HepG2 (cell line): ENCODE measurements around the gene TBC1D16. TPM values are rescaled to one million over a fixed set of nuclear protein-coding genes. Genes with fewer than 3 reads are reported as not detected.

Experiments
- AGO2 ChIP-seq: fragments of 200-400 bp; formaldehyde crosslinking; optimal IDR thresholded peaks from 2 replicates; pipeline ENCODE3; 2017; ENCODE audit warnings: mild to moderate bottlenecking, low read depth, low read length, moderate library complexity
- CBX2 ChIP-seq, 2 experiments: fragments of 200-600 bp in 1 of 2; sonication (generic); formaldehyde crosslinking in 1 of 2; IDR thresholded peaks; 2 replicates each; pipeline versions ENCODE4 v1.7.0 to v1.8.1; 2018 to 2022; ENCODE audit warnings: low read depth in 2 of 2, low read length in 1 of 2, mild to moderate bottlenecking in 1 of 2, missing genetic modification reagents in 1 of 2
- CERS6 ChIP-seq: sonication (generic); formaldehyde crosslinking; IDR thresholded peaks from 2 replicates; pipeline ENCODE4 v1.5.0; 2020; ENCODE audit warnings: missing genetic modification reagents
- CREB1 ChIP-seq, 2 experiments: fragments of 450-650 bp in 1 of 2; IDR thresholded peaks; 2 replicates each; pipeline ENCODE4 v1.6.1; 2016 to 2017; ENCODE audit warnings: control low read depth in 1 of 2, mild to moderate bottlenecking in 1 of 2, missing compliant biosample characterization in 1 of 2, missing genetic modification characterization in 1 of 2
- GATAD2A ChIP-seq: IDR thresholded peaks from 2 replicates; pipeline ENCODE4 v1.6.1; 2016
- PAXIP1 ChIP-seq: sonication (generic); formaldehyde crosslinking; conservative IDR thresholded peaks from 2 replicates; pipeline ENCODE4 v1.4.0; 2020; ENCODE audit warnings: mild to moderate bottlenecking, missing genetic modification reagents, moderate library complexity
- SCMH1 ChIP-seq: sonication (generic); formaldehyde crosslinking; IDR thresholded peaks from 2 replicates; pipeline ENCODE4 v1.9.0; 2021; ENCODE audit warnings: missing genetic modification reagents, mild to moderate bottlenecking, borderline replicate concordance
- SIN3A ChIP-seq: IDR thresholded peaks from 2 replicates; pipeline ENCODE4 v1.6.1; 2011; ENCODE audit warnings: low read depth, mild to moderate bottlenecking, control low read depth, low read length, borderline replicate concordance
- SNAPC4 ChIP-seq: sonication (generic); formaldehyde crosslinking; IDR thresholded peaks from 2 replicates; pipeline ENCODE4 v1.4.0; 2020; ENCODE audit warnings: mild to moderate bottlenecking, missing genetic modification reagents
- SRSF4 ChIP-seq: fragments of 200-400 bp; formaldehyde crosslinking; IDR thresholded peaks from one replicate; pipeline ENCODE4 v1.6.1; 2018; ENCODE audit warnings: mild to moderate bottlenecking, low read depth, low read length, moderate library complexity; ENCODE audit not compliant: poor library complexity, severe bottlenecking
- SRY ChIP-seq: sonication (generic); formaldehyde crosslinking; IDR thresholded peaks from 2 replicates; pipeline ENCODE4 v1.8.0; 2022; ENCODE audit warnings: mild to moderate bottlenecking, missing genetic modification reagents
- TOE1 ChIP-seq: sonication (generic); formaldehyde crosslinking; IDR thresholded peaks from 2 replicates; pipeline ENCODE4 v1.4.0; 2020; ENCODE audit warnings: mild to moderate bottlenecking, missing genetic modification reagents
- ZFP36L1 ChIP-seq: sonication (generic); formaldehyde crosslinking; IDR thresholded peaks from 2 replicates; pipeline ENCODE4 v1.8.0; 2022; ENCODE audit warnings: mild to moderate bottlenecking, missing genetic modification reagents, moderate library complexity
- ZNF205 ChIP-seq: IDR thresholded peaks from 2 replicates; pipeline ENCODE4 v1.6.1; 2018; ENCODE audit warnings: missing biosample characterization, missing genetic modification reagents
- ZNF337 ChIP-seq: sonication (generic); formaldehyde crosslinking; IDR thresholded peaks from 2 replicates; pipeline ENCODE4 v1.5.1; 2020; ENCODE audit warnings: missing genetic modification reagents, low read depth, mild to moderate bottlenecking, borderline replicate concordance
- ZNF414 ChIP-seq: sonication (generic); formaldehyde crosslinking; IDR thresholded peaks from 2 replicates; pipeline ENCODE4 v1.5.0; 2020; ENCODE audit warnings: missing genetic modification reagents
- ZNF7 ChIP-seq: IDR thresholded peaks from 2 replicates; pipeline ENCODE4 v1.6.1; 2016; ENCODE audit warnings: missing biosample characterization, missing genetic modification reagents
- polyA plus RNA-seq, 8 experiments: library from polyadenylated mRNA; depleted of rRNA in 3 of 8; stranded (reverse) in 7 of 8; unstranded in 1 of 8; fragments of >200 nt; fragmentation: Illumina TruSeq in 4 of 8; extraction: Trizol in 4 of 8; gene quantifications; 2 replicates each; pipeline versions ENCODE4 v1.2.1 to v1.2.3, GENCODE V29; 2011 to 2016; ENCODE audit warnings: low read depth in 4 of 8, missing spikeins in 1 of 8, mixed read lengths in 1 of 8; ENCODE audit not compliant: insufficient read depth in 1 of 8
- total RNA-seq, 5 experiments: library from RNA; depleted of rRNA; stranded (reverse); fragments of >200 nt; fragmentation: Illumina TruSeq; extraction: Trizol; gene quantifications; 2 replicates each; pipeline ENCODE4 v1.2.3, GENCODE V29; 2016; ENCODE audit warnings: low read depth in 1 of 5

The TBC1D16 gene
- total and polyA plus RNA-seq, 2 of the 13 experiments (the other 11 are each of a cell fraction or from before 2014, with no cell fraction given), result 14.9 to 24.9 TPM

GRCh38 chr17:80071116-80071841 is 35.6 kb upstream of the TBC1D16 start (continued):
- TF ChIP-seq SNAPC4 (no peak), ZNF414 (CRISPR knock-in tag) (no peak), ZFP36L1 (no peak), SRSF4 (no peak), CERS6 (CRISPR knock-in tag) (no peak), SIN3A (no peak), CBX2 (IDR thresholded peaks at IDR 0.05; ENCODE audit: low read depth, low read length) (no peak), CBX2 (CRISPR knock-in tag; IDR thresholded peaks at IDR 0.05; ENCODE audit: low read depth) (no peak), TOE1 (no peak), ZNF7 (no peak), AGO2 (no peak), PAXIP1 (CRISPR knock-in tag) (peak; percentile 24; the same call in 1 of the 2 replicates), GATAD2A (0 out of 2 replicates have a peak, but pooled peaks have one; percentile 40), SRY (CRISPR knock-in tag) (no peak), CREB1 (IDR thresholded peaks at IDR 0.05) (peak; percentile 48), CREB1 (CRISPR knock-in tag; IDR thresholded peaks at IDR 0.05) (no peak), SCMH1 (CRISPR knock-in tag) (no peak), ZNF337 (CRISPR knock-in tag) (peak; percentile 92; the same call in 1 of the 2 replicates), ZNF205 (CRISPR knock-in tag) (no peak)
